ENCODE results near the gene JAKMIP1. TPM values are rescaled to one million over a fixed set of nuclear protein-coding genes. Genes with fewer than 3 reads are reported as not detected.

The JAKMIP1 gene
- total and polyA plus RNA-seq, 2 of the 13 experiments (the other 11 are each of a cell fraction or from before 2014, with no cell fraction given), result not detected

GRCh38 chr4:6079965-6080364, 120.4 kb downstream of the JAKMIP1 start:
- Histone ChIP-seq H3K27me3 (ENCODE audit: control insufficient read depth in 1 of 2, insufficient read depth in 2 of 2, low read length in 2 of 2) (peaks cover 2 to 11% of the 10 kb centered on the region in 2 experiments; a peak in 4 of 5 replicates), H3K79me2 (ENCODE audit: insufficient read depth, low read length) (no peaks in the 10 kb centered on the region), H3K9me3 (ENCODE audit: low read length) (no peaks in the 10 kb centered on the region), H3K27ac (ENCODE audit: extremely low read length, insufficient read depth, low read length) (no peak overlapping the region), H2AFZ (ENCODE audit: low read length) (no peak overlapping the region), H3K9ac (ENCODE audit: insufficient read depth, low read depth, low read length) (no peak overlapping the region), H3K4me1 (ENCODE audit: insufficient read depth, low read length) (no peaks in the 10 kb centered on the region), H4K20me1 (ENCODE audit: insufficient read depth, low read length) (no peaks in the 10 kb centered on the region), H3K4me2 (ENCODE audit: low read depth, low read length) (no peak overlapping the region), H3K4me3 (replicated peaks in 1 of 3; ENCODE audit: insufficient read depth in 1 of 3, low read depth in 2 of 3, low read length in 3 of 3) (no peak overlapping the region), H3K36me3 (replicated peaks in 1 of 2; ENCODE audit: control insufficient read depth in 1 of 2, insufficient read depth in 2 of 2, low read length in 2 of 2) (no peaks in the 10 kb centered on the region)
- intact Hi-C loops (cut with micrococcal nuclease; ENCODE audit: unreplicated experiment) (no loop called here), in situ Hi-C loops (cut with HindIII; ENCODE audit: extremely low pct_ligation_motif_present, low pct_unique_long_range_greater_than_20kb) (no loop called here)
- 30% methylated on average over 7 of the region's 12 CpGs for WGBS (ENCODE audit: low lambda C conversion rate)
- POLR2A ChIA-PET, result no interaction called here
- no peak for DNase-seq (ENCODE audit: low spot score)
- no TSS peak for BruUV-seq (replicated peaks)
- FAIRE-seq, result no peak
- ATAC-seq, result no peak
- CTCF ChIA-PET (ENCODE audit: low intra/inter-chr PET ratio, low total read pairs), result no interaction called here
- TF ChIP-seq IRX3 (CRISPR knock-in tag; IDR thresholded peaks at IDR 0.05; ENCODE audit: borderline replicate concordance, low read depth) (no peak), EP300 (IDR thresholded peaks at IDR 0.05; ENCODE audit: low read depth in 2 of 2, low read length in 2 of 2) (no peak), EP300 (CRISPR knock-in tag; IDR thresholded peaks at IDR 0.05; ENCODE audit: borderline replicate concordance) (no peak), SRF (IDR thresholded peaks at IDR 0.05; ENCODE audit: low read depth, low read length) (no peak), PITX1 (CRISPR knock-in tag; IDR thresholded peaks at IDR 0.05) (no peak), KMT2A (CRISPR knock-in tag; IDR thresholded peaks at IDR 0.05) (no peak), ZNF543 (CRISPR knock-in tag; IDR thresholded peaks at IDR 0.05) (no peak), ELK4 (CRISPR knock-in tag; IDR thresholded peaks at IDR 0.05; ENCODE audit: borderline replicate concordance) (no peak), CENPT (CRISPR knock-in tag; IDR thresholded peaks at IDR 0.05; ENCODE audit: low read depth) (no peak), JDP2 (CRISPR knock-in tag; IDR thresholded peaks at IDR 0.05; ENCODE audit: borderline replicate concordance) (no peak), PRDM10 (CRISPR knock-in tag; IDR thresholded peaks at IDR 0.05; ENCODE audit: low read depth) (no peak), ATRX (CRISPR knock-in tag; IDR thresholded peaks at IDR 0.05; ENCODE audit: borderline replicate concordance) (no peak), ZBTB25 (CRISPR knock-in tag; IDR thresholded peaks at IDR 0.05) (no peak)
- TF ChIP-seq, protein P1, sequence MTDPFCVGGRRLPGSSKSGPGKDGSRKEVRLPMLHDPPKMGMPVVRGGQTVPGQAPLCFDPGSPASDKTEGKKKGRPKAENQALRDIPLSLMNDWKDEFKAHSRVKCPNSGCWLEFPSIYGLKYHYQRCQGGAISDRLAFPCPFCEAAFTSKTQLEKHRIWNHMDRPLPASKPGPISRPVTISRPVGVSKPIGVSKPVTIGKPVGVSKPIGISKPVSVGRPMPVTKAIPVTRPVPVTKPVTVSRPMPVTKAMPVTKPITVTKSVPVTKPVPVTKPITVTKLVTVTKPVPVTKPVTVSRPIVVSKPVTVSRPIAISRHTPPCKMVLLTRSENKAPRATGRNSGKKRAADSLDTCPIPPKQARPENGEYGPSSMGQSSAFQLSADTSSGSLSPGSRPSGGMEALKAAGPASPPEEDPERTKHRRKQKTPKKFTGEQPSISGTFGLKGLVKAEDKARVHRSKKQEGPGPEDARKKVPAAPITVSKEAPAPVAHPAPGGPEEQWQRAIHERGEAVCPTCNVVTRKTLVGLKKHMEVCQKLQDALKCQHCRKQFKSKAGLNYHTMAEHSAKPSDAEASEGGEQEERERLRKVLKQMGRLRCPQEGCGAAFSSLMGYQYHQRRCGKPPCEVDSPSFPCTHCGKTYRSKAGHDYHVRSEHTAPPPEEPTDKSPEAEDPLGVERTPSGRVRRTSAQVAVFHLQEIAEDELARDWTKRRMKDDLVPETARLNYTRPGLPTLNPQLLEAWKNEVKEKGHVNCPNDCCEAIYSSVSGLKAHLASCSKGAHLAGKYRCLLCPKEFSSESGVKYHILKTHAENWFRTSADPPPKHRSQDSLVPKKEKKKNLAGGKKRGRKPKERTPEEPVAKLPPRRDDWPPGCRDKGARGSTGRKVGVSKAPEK (CRISPR knock-in tag; IDR thresholded peaks at IDR 0.05; ENCODE audit: borderline replicate concordance), result no peak
